Measurements from ENCODE around the gene DNASE2B. TPM values are rescaled to one million over a fixed set of nuclear protein-coding genes. Genes with fewer than 3 reads are reported as not detected.

Gene DNASE2B
- total RNA-seq = not detected

DNA sequence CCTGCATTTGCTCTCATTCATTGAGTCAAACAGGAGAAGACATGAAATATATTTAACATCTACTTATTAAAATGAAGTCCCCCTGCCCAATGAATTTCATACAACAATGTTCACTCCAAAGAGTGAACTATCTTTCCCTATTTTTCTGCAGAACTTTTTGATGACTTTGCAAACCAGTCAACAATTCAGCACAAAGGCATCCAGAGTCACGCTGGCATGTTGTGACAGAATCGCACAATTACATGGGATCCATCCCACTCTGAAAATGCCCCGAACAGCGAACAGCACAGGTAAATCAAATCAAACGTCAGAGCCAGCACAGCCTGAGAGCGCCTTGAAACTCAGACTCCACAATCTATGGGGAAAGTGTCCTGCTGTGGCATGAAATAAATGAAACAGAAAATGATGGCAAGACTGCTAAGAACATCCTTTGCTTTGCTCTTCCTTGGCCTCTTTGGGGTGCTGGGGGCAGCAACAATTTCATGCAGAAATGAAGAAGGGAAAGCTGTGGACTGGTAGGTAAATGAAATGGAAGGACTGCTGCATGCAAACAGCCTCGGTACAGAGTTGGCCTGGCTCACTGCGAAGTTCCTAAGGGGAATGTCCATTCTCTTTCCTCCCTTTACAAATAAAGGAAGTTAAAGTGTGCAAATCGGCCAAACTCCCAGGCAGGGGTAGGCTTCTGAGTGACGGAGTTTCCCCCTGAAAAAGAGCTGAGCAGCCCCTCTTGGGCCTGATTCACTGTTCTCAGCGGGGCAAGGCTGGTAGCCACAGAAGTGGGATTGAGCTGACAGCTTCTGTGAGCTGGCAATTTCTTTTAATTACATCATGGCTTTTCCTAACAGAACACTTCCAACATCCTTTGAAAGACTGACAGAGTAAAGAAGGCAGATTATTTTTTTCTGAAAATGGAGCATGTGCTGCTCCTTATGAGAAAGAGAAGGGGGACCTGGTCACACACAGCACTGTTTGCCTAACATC lies at the start of gene DNASE2B:
DNASE2B (plus strand) TSS at position 310 of the 981 bp plus-strand sequence; CDS start at position 391, 81 bp downstream.
- no peak for DNase-seq (ENCODE audit: low read depth in 2 of 3, low spot score in 2 of 3)

DNA sequence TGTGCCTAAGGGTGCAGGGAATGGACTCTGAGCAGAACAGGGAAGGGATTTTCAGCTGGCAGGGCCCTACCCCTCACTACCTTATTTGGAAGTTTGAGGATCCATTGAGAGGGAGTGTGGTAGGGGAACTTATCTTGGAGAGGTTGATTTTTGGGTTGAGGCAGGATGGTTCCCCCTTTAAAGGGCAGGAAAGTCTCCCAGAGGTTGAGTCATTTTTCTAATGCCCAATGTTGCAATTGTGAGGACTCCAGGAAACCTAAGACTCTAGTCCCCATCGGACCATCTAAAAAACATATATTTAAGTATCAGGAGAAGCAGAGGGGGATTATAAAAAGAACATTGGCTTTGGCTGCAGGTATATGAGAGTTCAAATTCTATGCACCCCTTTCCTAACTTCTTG lies 49.5 kb upstream of the DNASE2B start:
- DNase-seq (ENCODE audit: low read depth in 2 of 3, low spot score in 2 of 3) = no peak

DNA sequence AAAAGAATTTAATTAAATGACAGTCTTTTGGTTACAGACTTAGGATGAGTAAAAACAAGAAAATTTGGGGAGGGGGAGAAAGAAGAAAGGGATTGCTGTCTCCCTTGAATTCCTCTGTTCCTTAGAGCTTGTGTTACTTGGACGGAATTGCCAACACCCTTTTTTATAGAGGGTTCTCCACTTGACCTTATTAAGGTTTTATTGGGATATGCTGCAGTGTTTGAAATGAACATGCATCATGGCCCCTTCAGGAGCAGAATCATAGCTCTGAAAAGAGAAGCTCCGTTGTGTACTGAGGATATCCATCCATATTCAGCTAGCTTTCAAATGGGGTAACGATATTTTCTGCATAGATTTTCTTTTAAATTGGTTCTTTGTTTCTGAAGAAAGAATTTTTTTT lies 48.2 kb upstream of the DNASE2B start:
- no peak for DNase-seq (ENCODE audit: low read depth in 2 of 3, low spot score in 2 of 3)

- DNase-seq (ENCODE audit: low read depth in 2 of 3, low spot score in 2 of 3) = no peak
These were observed 47.7 kb upstream of the DNASE2B start for GRCh38 chr1:84350550-84350949.

- no peak for DNase-seq (ENCODE audit: low read depth in 2 of 3, low spot score in 2 of 3)
These were observed 45.8 kb upstream of the DNASE2B start for GRCh38 chr1:84352298-84353106.

GRCh38 chr1:84353695-84354094 lies 44.6 kb upstream of the DNASE2B start:
- DNase-seq (ENCODE audit: low read depth in 2 of 3, low spot score in 2 of 3) = no peak

GRCh38 chr1:84355556-84355955 lies 42.7 kb upstream of the DNASE2B start:
- DNase-seq (ENCODE audit: low read depth in 2 of 3, low spot score in 2 of 3) = no peak

DNA sequence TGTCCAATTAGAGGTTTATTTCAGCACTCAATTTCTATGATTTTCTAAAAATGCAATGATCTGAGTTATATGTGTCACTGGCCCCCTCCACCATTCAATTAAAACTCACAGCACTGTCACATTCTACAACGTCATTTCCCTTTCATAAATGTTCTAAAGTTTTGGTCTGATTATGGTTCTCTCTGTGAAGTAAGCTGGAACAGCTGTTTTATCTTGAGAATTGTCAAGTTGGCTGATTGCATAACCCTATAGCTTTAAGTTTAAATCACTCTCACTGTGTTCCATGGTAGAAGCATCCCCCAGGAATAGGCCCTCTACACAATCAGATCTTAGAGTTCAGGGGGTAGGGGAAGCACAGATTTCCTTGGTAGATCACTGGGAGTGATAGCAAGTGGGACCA lies 41.4 kb upstream of the DNASE2B start:
- DNase-seq (ENCODE audit: low read depth in 2 of 3, low spot score in 2 of 3) = no peak

- no peak for DNase-seq (ENCODE audit: low read depth in 2 of 3, low spot score in 2 of 3)
These were observed 39.6 kb upstream of the DNASE2B start for GRCh38 chr1:84358695-84359094.

GRCh38 chr1:84360316-84360715 lies 38.0 kb upstream of the DNASE2B start:
- DNase-seq (ENCODE audit: low read depth in 2 of 3, low spot score in 2 of 3) = no peak

GRCh38 chr1:84361796-84362195 lies 36.5 kb upstream of the DNASE2B start:
- DNase-seq (ENCODE audit: low read depth in 2 of 3, low spot score in 2 of 3) = no peak

DNA sequence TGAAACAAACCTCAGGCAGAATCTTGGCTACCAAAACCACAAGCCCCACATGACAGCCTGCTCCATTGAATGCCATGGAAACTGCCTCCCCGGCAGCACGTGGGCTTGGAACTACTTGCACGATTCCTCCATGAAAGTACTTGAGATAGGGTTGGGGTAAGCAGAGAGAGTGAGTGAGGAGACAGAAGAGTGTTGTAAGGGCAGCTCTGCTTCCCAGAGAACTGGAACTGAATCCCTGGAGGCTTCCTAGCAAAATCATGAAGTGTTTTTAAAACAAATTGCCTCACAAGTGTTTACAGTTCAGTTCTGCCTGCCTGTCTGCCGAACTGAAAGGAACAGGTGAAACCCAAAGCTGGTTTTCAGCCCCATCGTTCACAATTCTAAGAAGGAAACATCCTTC lies 35.3 kb upstream of the DNASE2B start:
- DNase-seq (ENCODE audit: low read depth in 2 of 3, low spot score in 2 of 3) = peak in 1 of 3 donors; percentile 24

GRCh38 chr1:84363622-84364021 lies 34.7 kb upstream of the DNASE2B start:
- DNase-seq (ENCODE audit: low read depth in 2 of 3, low spot score in 2 of 3) = no peak

DNA sequence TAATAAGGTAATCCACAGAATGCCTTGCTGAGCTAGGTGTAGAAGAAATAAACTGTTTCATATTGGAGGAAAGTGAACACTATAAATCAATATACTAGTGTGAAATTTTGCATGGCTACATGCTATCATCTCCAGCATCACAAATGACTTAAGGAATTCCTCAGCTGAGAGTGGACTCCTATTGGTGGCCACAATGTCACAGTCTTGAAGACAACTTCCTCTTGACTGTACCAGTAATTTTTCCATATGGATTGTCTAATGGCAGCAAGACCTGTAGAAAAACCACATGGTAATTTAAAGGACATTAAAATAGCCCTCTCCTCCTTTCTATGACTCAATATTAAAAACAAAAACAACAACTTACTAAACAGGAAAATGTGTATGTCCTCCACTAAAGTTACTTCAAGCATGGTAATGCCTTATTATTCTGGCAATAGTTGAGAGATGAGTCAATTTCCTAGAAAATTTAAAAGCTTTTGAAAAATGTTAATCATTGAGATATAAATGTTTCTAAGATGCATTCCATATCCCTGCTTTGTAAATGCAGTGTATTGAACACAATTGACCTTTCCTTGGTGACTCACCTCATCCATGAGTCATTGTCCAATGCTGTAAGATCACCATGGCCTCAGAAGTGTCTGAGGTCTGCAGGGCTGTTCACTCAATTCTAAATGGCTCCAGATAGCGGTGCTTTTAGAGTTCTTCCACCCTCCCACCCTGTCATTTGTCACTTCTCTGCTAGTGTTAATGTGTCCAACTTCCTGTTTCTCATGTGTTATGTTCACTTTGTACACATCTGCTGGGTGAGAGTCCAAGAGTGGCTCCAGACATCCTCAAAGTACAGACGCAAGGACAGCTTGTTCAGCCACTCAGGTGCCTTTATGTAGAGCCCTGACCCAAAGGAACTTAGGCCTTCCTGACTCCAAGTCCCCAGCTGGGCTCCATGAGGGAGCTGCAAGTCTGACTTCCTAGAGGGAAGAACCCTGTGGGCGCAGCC lies 32.8 kb upstream of the DNASE2B start:
- DNase-seq (ENCODE audit: low read depth in 2 of 3, low spot score in 2 of 3) = peak in 1 of 3 donors; percentile 31

- DNase-seq (ENCODE audit: low read depth in 2 of 3, low spot score in 2 of 3) = no peak
These were observed 31.5 kb upstream of the DNASE2B start for GRCh38 chr1:84366786-84367185.

DNA sequence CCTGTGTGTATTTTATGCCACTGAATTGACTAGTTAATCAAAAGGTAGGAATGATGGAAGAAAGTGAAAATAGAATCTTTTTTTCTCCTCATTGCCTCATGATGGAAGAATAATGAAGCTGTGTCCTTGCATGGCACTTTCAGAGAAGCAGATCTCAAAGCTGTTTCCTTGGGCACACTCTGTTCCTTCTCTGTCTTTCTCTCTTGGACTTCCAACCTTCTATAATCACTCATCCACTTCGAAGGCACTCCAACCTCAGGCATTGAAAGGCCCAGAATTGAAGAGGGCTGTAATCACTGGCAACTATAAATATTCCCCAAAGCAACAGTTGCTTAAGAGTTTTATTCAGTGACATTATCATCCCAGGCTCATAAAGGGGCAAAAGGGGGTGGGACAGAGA lies 31.1 kb upstream of the DNASE2B start:
- DNase-seq (ENCODE audit: low read depth in 2 of 3, low spot score in 2 of 3) = no peak

- no peak for DNase-seq (ENCODE audit: low read depth in 2 of 3, low spot score in 2 of 3)
These were observed 29.8 kb upstream of the DNASE2B start for GRCh38 chr1:84368441-84368840.

- no peak for DNase-seq (ENCODE audit: low read depth in 2 of 3, low spot score in 2 of 3)
These were observed 28.0 kb upstream of the DNASE2B start for GRCh38 chr1:84370266-84370665.

- DNase-seq (ENCODE audit: low read depth in 2 of 3, low spot score in 2 of 3) = no peak
These were observed 27.4 kb upstream of the DNASE2B start for GRCh38 chr1:84370831-84371394.

Measured in hematopoietic multipotent progenitor cell (in vitro differentiated cells).